Sigmoid colon (tissue), 7 donors: ENCODE results near the gene CMTR1. TPM values are rescaled to one million over a fixed set of nuclear protein-coding genes. Genes with fewer than 3 reads are reported as not detected.

Experiments
- DNase-seq: peaks from one replicate; pipeline ENCODE4 v3.0.0-alpha.2; 2019
- H3K27ac ChIP-seq, 4 donors: fragments of 200-600 bp; sonication (generic); one replicate each; pipeline ENCODE4 v1.5.1; 2016 to 2019; ENCODE audit warnings: mild to moderate bottlenecking in 1 of 4
- H3K27me3 ChIP-seq, 3 donors: fragments of 200-600 bp; sonication (generic); one replicate each; pipeline ENCODE4 v1.5.1; 2019; ENCODE audit warnings: mild to moderate bottlenecking in 1 of 3
- H3K36me3 ChIP-seq, 4 donors: fragments of 200-600 bp; sonication (generic); one replicate each; pipeline ENCODE4 v1.5.1; 2016 to 2019
- H3K4me1 ChIP-seq, 4 donors: fragments of 200-600 bp; sonication (generic); one replicate each; pipeline ENCODE4 v1.5.1; 2017 to 2019
- H3K4me3 ChIP-seq, 4 donors: fragments of 200-600 bp; sonication (generic); one replicate each; pipeline ENCODE4 v1.5.1; 2017 to 2019; ENCODE audit warnings: mild to moderate bottlenecking in 2 of 4, moderate library complexity in 1 of 4
- H3K9me3 ChIP-seq, 4 donors: fragments of 200-600 bp in 3 of 4; sonication (generic) in 3 of 4; one replicate each; pipeline versions ENCODE4 v1.5.1 to v1.6.1; 2013 to 2019
- CTCF ChIP-seq, 4 experiments: fragments of 450-650 bp in 3 of 4; fragments of 200-600 bp in 1 of 4; IDR thresholded peaks; one replicate each; pipeline ENCODE4 v1.5.1; 2016 to 2019; ENCODE audit warnings: antibody characterized with exemption in 4 of 4, mild to moderate bottlenecking in 3 of 4, moderate library complexity in 2 of 4
- EP300 ChIP-seq, 4 donors: sonication (generic); formaldehyde crosslinking; IDR thresholded peaks; one replicate each; pipeline ENCODE4 v1.6.1; 2017; ENCODE audit warnings: antibody characterized with exemption in 4 of 4
- POLR2A ChIP-seq, 2 donors: fragments of 450-650 bp; IDR thresholded peaks; one replicate each; pipeline ENCODE4 v1.6.1; 2016; ENCODE audit warnings: antibody characterized with exemption in 2 of 2, mild to moderate bottlenecking in 2 of 2, moderate library complexity in 2 of 2
- POLR2AphosphoS5 ChIP-seq, 4 donors: sonication (generic); formaldehyde crosslinking; IDR thresholded peaks; one replicate each; pipeline ENCODE4 v1.6.1; 2017; ENCODE audit warnings: antibody characterized with exemption in 4 of 4
- WGBS, 2 donors: extraction: QIAGEN DNeasy Blood & Tissue Kit; methylation state at CpG; one replicate each; pipeline ENCODE4 v1.1.7; 2013; 5-methylcytosine and 5-hydroxymethylcytosine counted together
- intact Hi-C: fragments of 100-400 bp; cut with DNase I; formaldehyde crosslinking; loops from one replicate; pipeline ENCODE4 v1.15.1; 2023
- polyA plus RNA-seq, 3 donors: library from polyadenylated mRNA; stranded (reverse); fragments of 200-250 nt; gene quantifications; one replicate each; pipeline ENCODE4 v1.2.3, GENCODE V29; 2013
- total RNA-seq, 4 donors: library from RNA; depleted of rRNA; stranded (reverse); fragments of >200 nt; gene quantifications; one replicate each; pipeline ENCODE4 v1.1.0, GENCODE V29; 2016
- donor health status: healthy with polysubstance abuse.
- donor health status: Bipolar disorder and iron deficiency.
- donor health status: healthy.

Gene CMTR1
- total and polyA plus RNA-seq, 7 donors: 4.2 to 33.5 (median 30.8) TPM

DNA sequence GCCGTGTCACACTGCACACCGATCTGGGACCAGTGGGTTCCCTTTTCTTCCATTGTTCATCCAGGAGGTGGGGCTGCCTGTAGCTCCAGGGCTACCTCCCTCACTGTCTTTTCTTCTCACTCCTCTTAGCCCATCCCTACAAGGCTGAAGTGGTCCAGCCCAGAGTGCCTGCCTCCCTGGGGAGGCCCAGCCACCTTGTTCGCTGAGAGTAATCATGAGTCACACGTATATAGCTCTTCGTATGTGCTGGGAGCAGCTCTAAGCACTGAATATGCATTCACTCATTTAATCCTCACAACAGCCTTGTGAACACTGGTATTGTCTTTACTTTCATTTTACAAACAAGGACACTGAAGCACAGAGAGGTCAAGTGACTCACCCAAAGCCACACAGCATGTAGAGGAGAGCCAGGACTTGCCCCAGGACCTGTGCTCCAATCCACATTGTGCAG lies 81.3 kb downstream of the CMTR1 start:
- TF ChIP-seq POLR2A (IDR thresholded peaks at IDR 0.05): no peak
- no peak for TF ChIP-seq CTCF (IDR thresholded peaks at IDR 0.05)
- no peak for TF ChIP-seq POLR2AphosphoS5 (IDR thresholded peaks at IDR 0.05)
- no peak for TF ChIP-seq EP300 (IDR thresholded peaks at IDR 0.05)
- H3K27ac ChIP-seq: no peak overlapping the region
- WGBS, 2 donors: 62 to 75% methylated on average over 5 of the region's 5 CpGs
- no peaks in the 10 kb centered on the region for H3K9me3 ChIP-seq
- intact Hi-C loops: no loop called here
- peaks cover 0 to 13% (median 12%) of the 10 kb centered on the region in 4 donors for H3K4me1 ChIP-seq
- peaks cover 0 to 29% (median 0%) of the 10 kb centered on the region in 3 donors for H3K27me3 ChIP-seq
- DNase-seq: no peak
- no peak overlapping the region for H3K4me3 ChIP-seq
- no peaks in the 10 kb centered on the region for H3K36me3 ChIP-seq

- Histone ChIP-seq H3K36me3 (no peaks in the 10 kb centered on the region), H3K27me3 (peaks cover 0 to 29% (median 0%) of the 10 kb centered on the region in 3 donors), H3K4me1 (peaks cover 0 to 13% (median 12%) of the 10 kb centered on the region in 4 donors), H3K9me3 (no peaks in the 10 kb centered on the region), H3K27ac (no peak overlapping the region), H3K4me3 (no peak overlapping the region)
- no peak for TF ChIP-seq CTCF (IDR thresholded peaks at IDR 0.05)
- no peak for TF ChIP-seq POLR2A (IDR thresholded peaks at IDR 0.05)
- no peak for TF ChIP-seq POLR2AphosphoS5 (IDR thresholded peaks at IDR 0.05)
- TF ChIP-seq EP300 (IDR thresholded peaks at IDR 0.05): no peak
- 78 to 80% methylated on average over 7 of the region's 7 CpGs for WGBS, 2 donors
- intact Hi-C loops: no loop called here
- DNase-seq: no peak
These were observed 81.8 kb downstream of the CMTR1 start for GRCh38 chr6:37514837-37515236.

DNA sequence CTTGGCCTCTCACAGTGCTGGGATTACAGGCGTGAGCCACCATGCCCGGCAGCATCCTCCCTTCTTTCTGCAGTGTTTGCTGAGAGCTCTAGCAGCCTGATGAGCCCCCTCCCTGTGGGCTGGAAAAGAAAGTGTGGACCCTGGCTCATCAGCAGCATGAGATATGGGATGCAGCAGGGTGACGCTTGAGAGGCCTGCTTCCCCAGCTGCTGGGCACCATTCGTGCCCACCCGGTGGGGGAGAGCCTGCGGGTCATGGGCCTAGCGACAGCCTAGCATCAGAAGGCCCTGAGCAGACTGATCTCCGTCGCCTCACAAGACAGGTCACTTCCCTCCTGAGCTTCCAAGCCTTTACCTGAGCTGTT lies 82.7 kb downstream of the CMTR1 start:
- TF ChIP-seq POLR2A (IDR thresholded peaks at IDR 0.05): no peak
- no peak for TF ChIP-seq EP300 (IDR thresholded peaks at IDR 0.05)
- TF ChIP-seq POLR2AphosphoS5 (IDR thresholded peaks at IDR 0.05): no peak
- TF ChIP-seq CTCF (IDR thresholded peaks at IDR 0.05): no peak
- Histone ChIP-seq H3K9me3 (no peaks in the 10 kb centered on the region), H3K27ac (peak overlapping the region; percentile 21 to 48 (median 38)), H3K4me1 (peaks cover 0 to 13% (median 12%) of the 10 kb centered on the region in 4 donors), H3K4me3 (no peak overlapping the region), H3K27me3 (peaks cover 0 to 31% (median 0%) of the 10 kb centered on the region in 3 donors), H3K36me3 (no peaks in the 10 kb centered on the region)
- no peak for DNase-seq
- intact Hi-C loops: no loop called here
- 46 to 66% methylated on average over 9 of the region's 9 CpGs for WGBS, 2 donors

DNA sequence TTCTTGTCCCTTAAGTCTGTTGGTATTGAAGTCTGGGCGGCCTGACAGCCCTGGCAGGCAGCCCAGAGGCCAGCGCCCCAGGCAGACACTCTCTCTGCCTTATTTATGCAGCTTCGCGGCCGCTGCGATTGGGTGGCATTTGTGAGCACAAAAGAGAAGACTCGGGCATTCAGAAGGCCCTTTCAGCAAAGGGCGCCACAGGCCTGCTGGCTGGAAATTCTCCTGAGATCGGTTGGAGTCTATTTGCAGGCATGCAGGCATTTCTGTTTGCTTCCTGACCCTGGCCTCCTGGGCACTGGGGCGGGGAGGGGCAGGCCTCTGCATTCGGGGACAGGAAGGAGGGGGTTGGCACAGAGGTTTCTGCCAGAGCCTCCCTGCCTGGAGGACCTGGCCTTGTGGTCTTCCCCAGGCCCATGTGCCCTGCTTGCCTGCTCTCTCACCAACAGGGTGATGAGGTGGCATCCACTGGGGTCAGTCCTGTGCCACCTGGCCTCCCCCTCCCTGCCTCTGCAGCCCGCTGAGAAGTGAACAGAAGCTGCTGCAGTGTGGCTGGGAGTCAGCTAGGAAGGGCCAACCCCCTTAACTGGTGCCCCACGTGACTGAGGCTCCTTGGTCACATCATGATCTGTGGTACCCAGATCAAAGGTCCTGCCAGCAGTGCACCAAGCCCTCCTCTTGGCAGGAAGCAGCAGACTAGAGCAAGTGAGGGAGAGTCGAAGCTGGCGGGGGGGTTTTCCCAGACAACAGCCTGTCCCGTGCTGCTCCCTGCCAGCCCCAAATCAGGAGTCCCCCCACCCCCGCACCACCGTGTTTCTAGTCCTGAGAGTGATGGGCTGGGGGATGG lies 83.3 kb downstream of the CMTR1 start:
- H3K9me3 ChIP-seq: no peaks in the 10 kb centered on the region
- H3K36me3 ChIP-seq: no peaks in the 10 kb centered on the region
- peak overlapping the region; percentile 21 to 48 (median 38) for H3K27ac ChIP-seq
- no peak overlapping the region for H3K4me3 ChIP-seq
- no peak for TF ChIP-seq CTCF (IDR thresholded peaks at IDR 0.05)
- H3K27me3 ChIP-seq: peaks cover 0 to 37% (median 0%) of the 10 kb centered on the region in 3 donors
- WGBS, 2 donors: 16 to 22% methylated on average over 18 of the region's 18 CpGs
- intact Hi-C loops: no loop called here
- H3K4me1 ChIP-seq: peaks cover 0 to 13% (median 12%) of the 10 kb centered on the region in 4 donors
- peak; percentile 72 for DNase-seq
